ENCODE measurements around the gene MYO3B.
"Not testable (repeated sequence)": the region's sequence is repeated elsewhere in the genome, so short reads cannot be mapped to it uniquely, and the experiment has no call there.

The MYO3B gene

GRCh38 chr2:170255971-170256370, 78.0 kb downstream of the MYO3B start:
- DNase-seq (ENCODE audit: low read depth in 2 of 3, low spot score in 1 of 3): no peak

- no peak for DNase-seq (ENCODE audit: low read depth in 2 of 3, low spot score in 1 of 3)
These were observed 80.4 kb downstream of the MYO3B start for GRCh38 chr2:170258382-170258781.

GRCh38 chr2:170260188-170260587, 82.2 kb downstream of the MYO3B start:
- no peak for DNase-seq (ENCODE audit: low read depth in 2 of 3, low spot score in 1 of 3)

DNA sequence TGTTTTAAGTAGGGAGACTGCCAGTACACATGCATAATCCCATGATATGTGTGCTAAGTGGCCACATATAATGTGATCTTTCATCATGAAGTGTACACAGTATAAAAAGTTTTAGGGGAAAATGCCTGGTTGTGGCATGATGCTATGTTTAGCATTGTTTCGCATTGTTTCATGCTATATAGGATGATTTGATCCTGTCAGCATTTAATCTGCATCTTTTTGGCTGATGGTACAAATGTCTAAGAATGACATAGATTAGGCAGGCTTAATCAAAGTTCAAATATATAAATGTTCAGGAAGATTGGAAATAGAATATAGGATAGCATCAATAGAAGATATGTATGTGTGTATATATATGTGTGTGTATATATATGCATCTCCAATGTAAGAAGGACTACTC, 83.6 kb downstream of the MYO3B start:
- DNase-seq (ENCODE audit: low read depth in 2 of 3, low spot score in 1 of 3): no peak

DNA sequence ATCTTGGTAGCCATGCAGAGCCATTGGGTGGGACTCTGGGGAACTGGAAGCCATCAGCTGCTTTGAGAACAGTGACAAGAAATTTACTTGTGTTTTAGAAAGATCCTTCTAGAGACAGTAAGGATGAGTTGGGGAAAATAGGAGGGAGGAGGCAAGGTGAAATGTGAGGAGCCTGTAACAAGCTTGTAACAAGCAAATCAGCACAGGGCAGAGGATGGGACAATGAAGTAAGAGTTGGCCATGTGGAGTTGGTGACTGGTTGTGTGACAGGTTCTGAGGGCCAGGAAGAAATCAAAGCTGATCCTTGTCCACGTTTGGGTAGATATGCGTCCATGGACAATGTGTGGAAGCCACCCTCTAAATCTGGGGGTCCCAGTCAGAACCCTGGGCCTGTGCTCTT, 84.4 kb downstream of the MYO3B start:
- DNase-seq (ENCODE audit: low read depth in 2 of 3, low spot score in 1 of 3): no peak

- no peak for DNase-seq (ENCODE audit: low read depth in 2 of 3, low spot score in 1 of 3)
These were observed 84.9 kb downstream of the MYO3B start for GRCh38 chr2:170262806-170263205.

DNA sequence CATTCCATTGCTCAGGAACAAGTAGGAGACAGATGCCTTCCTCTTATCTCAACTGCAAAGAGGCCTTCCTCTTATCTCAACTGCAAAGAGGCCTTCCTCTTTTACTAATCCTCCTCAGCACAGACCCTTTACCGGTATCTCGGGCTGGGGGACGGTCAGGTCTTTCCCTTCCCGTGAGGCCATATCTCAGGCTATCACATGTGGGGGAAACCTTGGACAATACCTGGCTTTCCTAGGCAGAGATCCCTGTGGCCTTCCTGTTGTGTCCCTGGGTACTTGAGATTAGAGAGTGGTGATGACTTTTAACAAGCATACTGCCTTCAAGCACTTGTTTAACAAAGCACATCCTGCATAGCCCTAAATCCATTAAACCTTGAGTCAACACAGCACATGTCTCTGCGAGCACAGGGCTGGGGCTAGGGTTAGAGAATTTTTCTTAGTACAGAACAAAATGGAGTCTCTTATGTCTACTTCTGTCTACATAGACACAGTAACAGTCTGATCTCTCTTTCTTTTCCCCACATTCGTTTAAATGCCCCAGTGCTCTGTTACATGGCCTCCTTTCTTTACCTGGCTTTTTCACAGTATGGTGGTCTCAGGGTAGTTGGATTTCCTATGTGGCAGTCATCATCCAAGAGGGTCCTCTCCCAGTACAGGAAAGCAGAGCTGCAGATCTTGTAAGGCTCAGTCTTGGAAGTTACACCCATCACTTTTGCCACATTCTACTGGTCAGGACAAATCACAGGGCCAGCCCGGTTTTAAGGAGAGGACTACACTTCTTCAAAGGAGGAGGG, 86.0 kb downstream of the MYO3B start:
- DNase-seq (ENCODE audit: low read depth in 2 of 3, low spot score in 1 of 3): not testable (repeated sequence)

DNA sequence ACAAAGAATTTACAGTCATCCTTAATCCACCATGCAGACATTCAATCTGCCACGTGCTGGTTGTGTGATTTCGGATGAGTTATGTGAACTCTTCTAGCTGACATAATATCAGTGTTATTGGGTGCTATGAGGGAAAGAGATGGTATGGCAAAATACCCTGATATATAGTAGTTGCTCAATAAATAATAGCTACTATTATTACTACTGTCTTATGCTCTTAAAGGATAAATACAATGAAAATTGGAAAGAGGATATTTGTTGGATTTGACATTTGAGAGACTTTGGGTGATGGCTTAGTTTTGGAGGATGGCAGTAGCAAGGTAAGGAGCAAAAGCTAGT, 86.5 kb downstream of the MYO3B start:
- no peak for DNase-seq (ENCODE audit: low read depth in 2 of 3, low spot score in 1 of 3)

GRCh38 chr2:170264865-170265264, 86.9 kb downstream of the MYO3B start:
- no peak for DNase-seq (ENCODE audit: low read depth in 2 of 3, low spot score in 1 of 3)

GRCh38 chr2:170265321-170265720, 87.4 kb downstream of the MYO3B start:
- no peak for DNase-seq (ENCODE audit: low read depth in 2 of 3, low spot score in 1 of 3)

- DNase-seq (ENCODE audit: low read depth in 2 of 3, low spot score in 1 of 3): no peak
These were observed 88.4 kb downstream of the MYO3B start for GRCh38 chr2:170266358-170266757.

- no peak for DNase-seq (ENCODE audit: low read depth in 2 of 3, low spot score in 1 of 3)
These were observed 89.1 kb downstream of the MYO3B start for GRCh38 chr2:170267071-170267470.

- no peak for DNase-seq (ENCODE audit: low read depth in 2 of 3, low spot score in 1 of 3)
These were observed 92.4 kb downstream of the MYO3B start for GRCh38 chr2:170270278-170270864.

DNA sequence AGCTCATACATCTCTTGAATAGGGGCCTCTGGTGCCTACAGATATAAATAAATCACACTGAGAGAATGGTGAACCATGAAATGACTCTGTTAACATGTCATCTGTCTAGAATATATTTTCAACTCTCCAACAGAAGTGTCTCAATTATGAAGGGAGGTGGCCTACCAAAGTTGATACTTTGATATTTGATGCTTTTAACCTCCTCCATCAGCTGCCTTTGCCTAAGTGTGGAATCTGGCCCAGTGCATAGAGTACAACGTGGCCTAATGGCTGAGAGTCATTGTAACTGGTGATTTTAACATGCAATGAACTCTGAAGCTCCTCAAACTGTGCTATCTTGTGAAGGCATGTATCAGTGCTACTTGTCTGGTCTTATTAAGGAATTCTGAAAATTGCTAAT, 93.4 kb downstream of the MYO3B start:
- DNase-seq (ENCODE audit: low read depth in 2 of 3, low spot score in 1 of 3): no peak

DNA sequence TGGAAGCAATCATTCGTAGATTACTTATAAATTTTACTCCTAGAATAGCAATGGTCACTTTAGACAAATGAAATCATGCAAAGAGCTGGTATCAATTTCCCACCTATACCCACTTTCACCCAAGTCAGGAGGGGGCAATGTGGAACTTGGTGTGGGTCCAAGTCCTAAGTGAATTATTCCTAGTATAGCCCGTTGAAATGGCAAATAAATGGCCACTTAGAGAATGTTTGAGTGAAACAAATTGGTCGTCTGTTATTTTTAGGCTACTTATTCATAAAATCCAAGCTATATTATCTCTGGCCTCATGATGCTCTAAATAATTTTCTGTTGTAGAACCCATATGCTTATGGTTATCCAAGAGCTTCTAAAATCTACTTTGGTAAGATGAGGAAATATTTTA, 98.1 kb downstream of the MYO3B start:
- no peak for DNase-seq (ENCODE audit: low read depth in 2 of 3, low spot score in 1 of 3)

- DNase-seq (ENCODE audit: low read depth in 2 of 3, low spot score in 1 of 3): no peak
These were observed 99.1 kb downstream of the MYO3B start for GRCh38 chr2:170276925-170277629.

GRCh38 chr2:170277951-170278350, 100.0 kb downstream of the MYO3B start:
- no peak for DNase-seq (ENCODE audit: low read depth in 2 of 3, low spot score in 1 of 3)

DNA sequence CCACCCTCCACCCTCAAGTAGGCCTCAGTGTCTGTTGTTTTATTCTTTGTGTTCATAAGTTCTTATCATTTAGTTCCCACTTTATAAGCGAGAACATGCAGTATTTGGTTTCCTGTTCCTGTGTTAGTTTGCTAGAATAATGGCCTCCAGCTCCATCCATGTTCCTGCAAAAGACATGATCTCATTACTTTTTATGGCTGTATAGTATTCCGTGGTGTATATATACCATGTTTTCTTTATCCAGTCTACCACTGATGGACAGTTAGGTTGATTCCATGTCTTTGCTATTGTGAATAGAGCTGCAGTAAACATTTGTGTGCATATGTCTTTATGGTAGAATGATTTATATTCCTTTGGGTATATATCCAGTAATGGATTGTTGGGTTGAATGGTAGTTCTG, 101.7 kb downstream of the MYO3B start:
- not testable (repeated sequence) for DNase-seq (ENCODE audit: low read depth in 2 of 3, low spot score in 1 of 3)

DNA sequence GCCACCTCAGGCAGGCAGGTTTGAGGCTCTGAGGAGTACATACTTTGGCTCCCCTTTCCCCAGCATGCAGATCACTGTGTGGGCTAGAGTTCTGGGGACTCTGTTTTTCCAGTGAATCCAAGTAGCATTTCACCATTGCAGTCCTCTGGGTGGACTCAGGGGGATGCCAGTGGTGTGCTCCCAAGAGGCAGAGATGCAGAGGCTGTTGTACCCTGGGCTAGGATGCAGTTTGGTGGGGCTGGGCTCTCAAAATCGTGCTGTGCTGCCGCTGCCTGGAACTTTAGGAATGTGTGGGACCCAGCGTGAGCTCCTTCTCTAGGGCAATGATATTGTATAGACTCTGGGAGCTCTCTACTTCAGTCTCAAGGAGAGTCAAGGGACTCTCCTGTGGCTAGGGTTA, 104.9 kb downstream of the MYO3B start:
- no peak for DNase-seq (ENCODE audit: low read depth in 2 of 3, low spot score in 1 of 3)

- DNase-seq (ENCODE audit: low read depth in 2 of 3, low spot score in 1 of 3): no peak
These were observed 106.3 kb downstream of the MYO3B start for GRCh38 chr2:170284205-170284604.

- no peak for DNase-seq (ENCODE audit: low read depth in 2 of 3, low spot score in 1 of 3)
These were observed 110.9 kb downstream of the MYO3B start for GRCh38 chr2:170288859-170289258.

DNA sequence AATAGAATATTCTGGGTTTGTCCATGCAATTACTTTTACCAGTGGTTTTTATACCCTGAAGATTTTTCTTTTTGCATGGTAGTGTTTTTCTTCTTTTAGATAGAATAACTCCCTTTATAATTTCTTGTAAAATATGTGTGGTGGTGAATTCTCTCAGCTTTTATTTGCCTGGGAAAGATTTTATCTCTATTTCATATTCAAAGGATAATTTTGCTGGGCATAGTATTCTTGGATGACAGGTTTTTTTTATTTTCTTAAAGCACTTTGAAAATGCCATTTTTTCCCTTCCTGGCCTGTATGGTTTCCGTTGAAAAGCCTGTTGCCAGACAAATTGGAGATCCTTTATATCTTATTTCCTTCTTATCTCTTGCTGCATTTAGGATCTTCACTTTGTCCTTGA, 113.5 kb downstream of the MYO3B start:
- DNase-seq (ENCODE audit: low read depth in 2 of 3, low spot score in 1 of 3): no peak

Data from stimulated activated CD4-positive, alpha-beta T cell treated with anti-CD3 and anti-CD28 coated beads, Interleukin-12 subunit alpha, Interleukin-12 subunit beta, amount 100 ng/mL, for 48 hours (primary cell).